ENCODE data around the gene ROM1. TPM values are rescaled to one million over a fixed set of nuclear protein-coding genes. Genes with fewer than 3 reads are reported as not detected.
A peak's percentile ranks its signal among the peaks of the same experiment; 100 is the strongest.

Gene ROM1
- total and polyA plus RNA-seq, 2 experiments from 2014 or later: 0.24 to 0.65 TPM

- ATAC-seq: no peak
- H3K27ac Mint-ChIP-seq: no peak overlapping the region
- peaks cover 82% of the 10 kb centered on the region for H4K20me1 ChIP-seq (replicated peaks; ENCODE audit: insufficient read depth)
- no peaks in the 10 kb centered on the region for H3K9me2 ChIP-seq (ENCODE audit: insufficient read depth)
- H3K79me2 ChIP-seq (replicated peaks; ENCODE audit: insufficient read depth): peaks cover 90% of the 10 kb centered on the region
- no peaks in the 10 kb centered on the region for H3K27me3 ChIP-seq (ENCODE audit: insufficient read depth)
- TF ChIP-seq JUNB (IDR thresholded peaks at IDR 0.05; ENCODE audit: unreplicated experiment): no peak
- TF ChIP-seq ZNF462 (CRISPR knock-in tag; IDR thresholded peaks at IDR 0.05): no peak
- TF ChIP-seq, protein P1, sequence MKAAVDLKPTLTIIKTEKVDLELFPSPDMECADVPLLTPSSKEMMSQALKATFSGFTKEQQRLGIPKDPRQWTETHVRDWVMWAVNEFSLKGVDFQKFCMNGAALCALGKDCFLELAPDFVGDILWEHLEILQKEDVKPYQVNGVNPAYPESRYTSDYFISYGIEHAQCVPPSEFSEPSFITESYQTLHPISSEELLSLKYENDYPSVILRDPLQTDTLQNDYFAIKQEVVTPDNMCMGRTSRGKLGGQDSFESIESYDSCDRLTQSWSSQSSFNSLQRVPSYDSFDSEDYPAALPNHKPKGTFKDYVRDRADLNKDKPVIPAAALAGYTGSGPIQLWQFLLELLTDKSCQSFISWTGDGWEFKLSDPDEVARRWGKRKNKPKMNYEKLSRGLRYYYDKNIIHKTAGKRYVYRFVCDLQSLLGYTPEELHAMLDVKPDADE (IDR thresholded peaks at IDR 0.05): no peak
- TF ChIP-seq POLR2AphosphoS5 (IDR thresholded peaks at IDR 0.05; ENCODE audit: low read depth): no peak
- no peak for TF ChIP-seq NANOG (IDR thresholded peaks at IDR 0.05; ENCODE audit: borderline replicate concordance)
- no peak for TF ChIP-seq CTCF (conservative IDR thresholded peaks at IDR 0.05; ENCODE audit: low read depth in 2 of 2)
- TF ChIP-seq ZNF114 (CRISPR knock-in tag; IDR thresholded peaks at IDR 0.05): no peak
- TF ChIP-seq, protein P2, sequence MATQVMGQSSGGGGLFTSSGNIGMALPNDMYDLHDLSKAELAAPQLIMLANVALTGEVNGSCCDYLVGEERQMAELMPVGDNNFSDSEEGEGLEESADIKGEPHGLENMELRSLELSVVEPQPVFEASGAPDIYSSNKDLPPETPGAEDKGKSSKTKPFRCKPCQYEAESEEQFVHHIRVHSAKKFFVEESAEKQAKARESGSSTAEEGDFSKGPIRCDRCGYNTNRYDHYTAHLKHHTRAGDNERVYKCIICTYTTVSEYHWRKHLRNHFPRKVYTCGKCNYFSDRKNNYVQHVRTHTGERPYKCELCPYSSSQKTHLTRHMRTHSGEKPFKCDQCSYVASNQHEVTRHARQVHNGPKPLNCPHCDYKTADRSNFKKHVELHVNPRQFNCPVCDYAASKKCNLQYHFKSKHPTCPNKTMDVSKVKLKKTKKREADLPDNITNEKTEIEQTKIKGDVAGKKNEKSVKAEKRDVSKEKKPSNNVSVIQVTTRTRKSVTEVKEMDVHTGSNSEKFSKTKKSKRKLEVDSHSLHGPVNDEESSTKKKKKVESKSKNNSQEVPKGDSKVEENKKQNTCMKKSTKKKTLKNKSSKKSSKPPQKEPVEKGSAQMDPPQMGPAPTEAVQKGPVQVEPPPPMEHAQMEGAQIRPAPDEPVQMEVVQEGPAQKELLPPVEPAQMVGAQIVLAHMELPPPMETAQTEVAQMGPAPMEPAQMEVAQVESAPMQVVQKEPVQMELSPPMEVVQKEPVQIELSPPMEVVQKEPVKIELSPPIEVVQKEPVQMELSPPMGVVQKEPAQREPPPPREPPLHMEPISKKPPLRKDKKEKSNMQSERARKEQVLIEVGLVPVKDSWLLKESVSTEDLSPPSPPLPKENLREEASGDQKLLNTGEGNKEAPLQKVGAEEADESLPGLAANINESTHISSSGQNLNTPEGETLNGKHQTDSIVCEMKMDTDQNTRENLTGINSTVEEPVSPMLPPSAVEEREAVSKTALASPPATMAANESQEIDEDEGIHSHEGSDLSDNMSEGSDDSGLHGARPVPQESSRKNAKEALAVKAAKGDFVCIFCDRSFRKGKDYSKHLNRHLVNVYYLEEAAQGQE (IDR thresholded peaks at IDR 0.05; ENCODE audit: unreplicated experiment): no peak
- TF ChIP-seq CREB1 (CRISPR knock-in tag; IDR thresholded peaks at IDR 0.05; ENCODE audit: low read depth): no peak
- TF ChIP-seq EZH2 (IDR thresholded peaks at IDR 0.05; ENCODE audit: low read depth, unreplicated experiment): no peak
- TF ChIP-seq STAT1 (IDR thresholded peaks at IDR 0.05; ENCODE audit: unreplicated experiment): no peak
- TF ChIP-seq ZNF331 (CRISPR knock-in tag; IDR thresholded peaks at IDR 0.05; ENCODE audit: low read depth): no peak
- TF ChIP-seq EZH2phosphoT487 (IDR thresholded peaks at IDR 0.05; ENCODE audit: unreplicated experiment): no peak
- H3K4me3 ChIP-seq: no peak overlapping the region
- H3F3A ChIP-seq (replicated peaks; ENCODE audit: low read depth): peaks cover 74% of the 10 kb centered on the region
- H2AFZ ChIP-seq: no peak overlapping the region
- H3K36me3 Mint-ChIP-seq (ENCODE audit: low read depth): peaks cover 90% of the 10 kb centered on the region
- no peak overlapping the region for H3K4me3 Mint-ChIP-seq
- peaks cover 34% of the 10 kb centered on the region for H3K4me1 Mint-ChIP-seq
- H3K27me3 Mint-ChIP-seq (ENCODE audit: insufficient read depth, low read depth, poor library complexity): peaks cover 19% of the 10 kb centered on the region
- H3K36me3 ChIP-seq (ENCODE audit: insufficient read depth): peaks cover 77% of the 10 kb centered on the region
- no peak for DNase-seq (ENCODE audit: low spot score)
- peaks cover 17% of the 10 kb centered on the region for H3K4me1 ChIP-seq (ENCODE audit: insufficient read depth)
- no peak overlapping the region for H3K4me2 ChIP-seq
- no peaks in the 10 kb centered on the region; the same call in 2 of the 3 replicates for H3K9me3 Mint-ChIP-seq
- 0 out of 2 replicates have a peak overlapping the region, but pooled peaks have one; percentile 39 for H3K27ac ChIP-seq (ENCODE audit: low read depth)
Observed at GRCh38 chr11:62569611-62570010, 43.4 kb upstream of the ROM1 start.

Data from GM23338 (cell line).